Neuronal stem cell (in vitro differentiated cells): ENCODE results near the gene MTG2.

Source experiments
- DNase-seq: peaks from one replicate; pipeline ENCODE4 v3.0.0-alpha.2; 2013; ENCODE audit warnings: low spot score
- H2AFZ ChIP-seq: one replicate; pipeline ENCODE4 v1.6.1; 2013; ENCODE audit warnings: mild to moderate bottlenecking, low read length, inconsistent platforms
- H2AK5ac ChIP-seq: 2 replicates; pipeline ENCODE4 v1.6.1; 2013; ENCODE audit warnings: low read depth, mild to moderate bottlenecking, inconsistent platforms, low read length, moderate library complexity, mixed read lengths
- H2BK120ac ChIP-seq: 2 replicates; pipeline ENCODE4 v1.6.1; 2013; ENCODE audit warnings: low read depth, mild to moderate bottlenecking, inconsistent platforms, low read length, moderate library complexity, mixed read lengths
- H2BK12ac ChIP-seq: one replicate; pipeline ENCODE4 v1.6.1; 2013; ENCODE audit warnings: low read length, inconsistent platforms
- H2BK15ac ChIP-seq: 2 replicates; pipeline ENCODE4 v1.6.1; 2013; ENCODE audit warnings: mild to moderate bottlenecking, low read length, inconsistent platforms, mixed read lengths
- H2BK5ac ChIP-seq: one replicate; pipeline ENCODE4 v1.6.1; 2013; ENCODE audit warnings: inconsistent platforms, mild to moderate bottlenecking, low read length, moderate library complexity
- H3K14ac ChIP-seq: one replicate; pipeline ENCODE4 v1.6.1; 2013; ENCODE audit warnings: low read length, inconsistent platforms
- H3K18ac ChIP-seq: 2 replicates; pipeline ENCODE4 v1.6.1; 2013; ENCODE audit warnings: low read length, inconsistent platforms
- H3K23ac ChIP-seq: 2 replicates; pipeline ENCODE4 v1.6.1; 2013; ENCODE audit warnings: low read depth, mild to moderate bottlenecking, mixed read lengths, low read length, inconsistent platforms; ENCODE audit not compliant: poor library complexity
- H3K27ac ChIP-seq: replicated peaks from 3 replicates; pipeline ENCODE4 v1.5.1; 2013; ENCODE audit warnings: low read length, inconsistent platforms
- H3K27me3 ChIP-seq, 3 experiments: 2 replicates each; pipeline ENCODE4 v1.6.1; 2013; ENCODE audit warnings: low read length in 3 of 3, mild to moderate bottlenecking in 2 of 3, inconsistent platforms in 1 of 3, low read depth in 1 of 3, mixed read lengths in 1 of 3, moderate library complexity in 1 of 3; ENCODE audit not compliant: control insufficient read depth in 3 of 3, insufficient read depth in 3 of 3
- H3K36me3 ChIP-seq, 2 donors: replicated peaks in 1 of 2; 2 replicates each; pipeline ENCODE4 v1.6.1; 2013; ENCODE audit warnings: low read length in 2 of 2; ENCODE audit not compliant: control insufficient read depth in 2 of 2, insufficient read depth in 2 of 2
- H3K4ac ChIP-seq: 2 replicates; pipeline ENCODE4 v1.6.1; 2013; ENCODE audit warnings: inconsistent platforms, mild to moderate bottlenecking, low read length, moderate library complexity
- H3K4me1 ChIP-seq, 2 donors: 1 replicate in 1 of 2; 2 replicates in 1 of 2; pipeline ENCODE4 v1.6.1; 2013; ENCODE audit warnings: low read length in 2 of 2, low read depth in 1 of 2; ENCODE audit not compliant: control insufficient read depth in 2 of 2, insufficient read depth in 1 of 2
- H3K4me2 ChIP-seq: one replicate; pipeline ENCODE4 v1.6.1; 2013; ENCODE audit warnings: mild to moderate bottlenecking, low read length, inconsistent platforms; ENCODE audit not compliant: insufficient read depth, poor library complexity, severe bottlenecking
- H3K4me3 ChIP-seq, 2 donors: 2 replicates each; pipeline ENCODE4 v1.5.1; 2013; ENCODE audit warnings: low read length in 2 of 2, mild to moderate bottlenecking in 2 of 2, inconsistent platforms in 1 of 2, moderate library complexity in 1 of 2
- H3K79me1 ChIP-seq: one replicate; pipeline ENCODE4 v1.6.1; 2013; ENCODE audit warnings: low read depth, mild to moderate bottlenecking, inconsistent platforms, low read length, moderate library complexity
- H3K9ac ChIP-seq: one replicate; pipeline ENCODE4 v1.6.1; 2013; ENCODE audit warnings: mild to moderate bottlenecking, low read depth, low read length, inconsistent platforms; ENCODE audit not compliant: poor library complexity
- H3K9me3 ChIP-seq, 2 donors: replicated peaks in 1 of 2; 2 replicates each; pipeline versions ENCODE3 to v1.6.1; 2013; ENCODE audit warnings: low read length in 2 of 2, mild to moderate bottlenecking in 2 of 2, inconsistent platforms in 1 of 2, low read depth in 1 of 2, mixed read lengths in 1 of 2, moderate library complexity in 1 of 2; ENCODE audit not compliant: control insufficient read depth in 2 of 2, insufficient read depth in 1 of 2
- H4K8ac ChIP-seq: one replicate; pipeline ENCODE4 v1.6.1; 2013; ENCODE audit warnings: low read depth, mild to moderate bottlenecking, inconsistent platforms, low read length, moderate library complexity
- H4K91ac ChIP-seq: one replicate; pipeline ENCODE4 v1.6.1; 2013; ENCODE audit warnings: low read length, low read depth, mild to moderate bottlenecking, inconsistent platforms; ENCODE audit not compliant: poor library complexity
- WGBS, 2 donors: extraction: QIAGEN DNeasy Blood & Tissue Kit; methylation state at CpG; one replicate each; pipeline ENCODE4 v1.1.7; 2013; ENCODE audit warnings: missing lambda C conversion rate in 2 of 2, mixed read lengths in 1 of 2; ENCODE audit not compliant: insufficient read length in 2 of 2, insufficient replicate concordance in 1 of 2; ENCODE audit errors: extremely low coverage in 2 of 2; 5-methylcytosine and 5-hydroxymethylcytosine counted together

Gene MTG2

DNA sequence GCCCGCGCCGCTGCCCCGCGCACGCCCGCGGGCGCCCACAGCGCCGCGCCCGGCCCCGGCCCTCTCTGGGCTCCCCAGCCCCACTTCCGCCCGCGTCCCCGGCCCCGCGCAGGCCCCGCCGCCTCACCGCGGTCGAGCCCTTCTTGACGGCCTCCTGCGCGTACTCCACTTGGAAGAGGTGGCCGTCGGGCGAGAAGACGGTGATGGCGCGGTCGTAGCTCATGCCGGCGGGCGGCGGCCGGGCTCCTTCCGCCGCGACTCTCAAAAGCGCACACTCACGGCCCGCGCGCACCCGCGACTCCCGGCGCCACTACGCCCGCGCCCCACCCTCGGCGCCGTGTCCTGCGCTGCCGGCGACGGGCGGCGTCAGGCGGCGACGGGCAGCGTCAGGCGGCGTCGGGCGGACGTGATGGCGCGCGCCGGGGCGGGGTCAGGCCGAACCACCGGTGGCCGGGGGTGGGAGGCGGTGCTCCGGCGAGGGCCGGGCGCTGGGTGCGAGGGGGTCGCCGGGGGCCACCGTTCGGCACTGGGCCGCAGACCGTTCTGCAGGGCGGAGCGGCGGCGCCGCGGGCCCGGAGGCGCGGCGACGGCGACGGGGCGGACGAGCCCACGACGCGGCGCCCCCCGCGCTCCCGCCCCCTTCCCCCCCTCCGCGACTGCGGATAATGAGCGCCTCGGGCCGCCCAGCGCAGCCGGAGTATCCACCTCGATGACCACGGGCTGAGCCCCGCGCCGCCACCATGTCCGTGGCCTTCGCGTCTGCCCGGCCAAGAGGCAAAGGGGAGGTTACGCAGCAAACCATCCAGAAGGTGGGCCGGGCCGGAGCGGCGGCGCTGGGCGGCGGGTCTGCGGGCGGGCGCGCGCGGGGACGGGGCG is 39.5 kb upstream of the MTG2 start, which contains the start of the genes PSMA7 and SS18L1:
Gene PSMA7, minus strand, starts transcription at position 314 of the 876 bp plus-strand sequence. Its CDS starts 91 bp downstream, at position 223.
Gene SS18L1, plus strand, starts transcription at position 689 of the 876 bp plus-strand sequence. Its CDS starts 52 bp downstream, at position 741.
- peak; percentile 83 for DNase-seq
- peak within 1 kb of the TSS; percentile 11 for H2BK12ac ChIP-seq
- no peaks in the 10 kb centered on the region for H3K27me3 ChIP-seq

DNA sequence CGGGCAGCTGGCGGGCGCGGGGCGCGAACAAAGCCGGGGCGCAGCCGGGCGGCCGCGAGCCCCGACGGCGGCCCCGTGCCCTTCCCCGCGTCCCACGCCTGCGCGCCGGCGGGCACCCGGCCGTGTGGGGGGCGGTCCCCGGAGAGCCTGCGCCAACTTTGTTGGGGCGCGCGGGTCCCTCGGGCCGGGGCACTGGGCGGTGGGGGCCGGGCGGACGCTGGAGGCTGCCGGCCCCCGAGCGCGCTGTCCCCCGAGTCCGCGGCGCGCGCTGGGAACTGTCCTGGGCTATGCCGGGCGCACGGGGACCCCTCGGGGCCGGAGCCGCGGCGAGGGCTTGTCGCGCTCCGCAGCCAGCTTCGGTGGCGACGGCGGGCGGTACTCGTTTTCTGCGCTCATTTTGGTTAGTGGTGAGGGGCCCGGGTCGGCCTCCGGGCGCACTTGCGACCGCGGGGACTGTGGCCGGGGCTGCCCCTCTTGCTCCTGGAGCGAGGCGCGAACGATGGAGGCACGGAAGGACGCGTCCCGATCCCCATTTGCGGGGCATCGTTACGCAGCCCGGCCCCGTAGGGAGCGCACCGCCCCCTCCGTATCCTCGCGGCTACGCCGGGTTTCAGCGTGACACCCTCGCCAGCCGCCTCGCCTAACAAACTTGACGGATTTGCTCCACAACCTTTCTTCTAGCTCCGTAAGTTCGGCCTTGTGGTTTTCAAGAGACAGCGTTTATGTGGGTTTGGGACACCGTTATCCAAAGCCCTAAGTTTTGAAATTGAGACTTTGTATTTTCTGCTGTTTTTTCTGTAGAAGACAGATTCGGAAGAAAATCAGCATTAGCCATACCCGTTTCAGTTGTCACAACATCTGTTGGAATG is 38.6 kb upstream of the MTG2 start:
- DNase-seq = no peak
- no peak overlapping the region for H2BK15ac ChIP-seq
- no peak overlapping the region for H4K91ac ChIP-seq
- H3K27me3 ChIP-seq = no peaks in the 10 kb centered on the region
- no peak overlapping the region for H2BK5ac ChIP-seq
- peak overlapping the region; percentile 84 to 96 for H3K4me3 ChIP-seq
- no peak overlapping the region for H3K4ac ChIP-seq
- H3K4me2 ChIP-seq = peak overlapping the region; percentile 71
- H3K23ac ChIP-seq = no peak overlapping the region
- peaks cover 12 to 14% of the 10 kb centered on the region in 2 donors for H3K4me1 ChIP-seq
- H2BK120ac ChIP-seq = no peak overlapping the region
- H2AK5ac ChIP-seq = peak overlapping the region; percentile 65
- H3K36me3 ChIP-seq = peaks cover 27 to 49% of the 10 kb centered on the region in 2 donors
- peak overlapping the region; percentile 11 for H2BK12ac ChIP-seq
- peak overlapping the region; percentile 81 for H3K27ac ChIP-seq
- WGBS, 2 donors = no CpG with 5 or more reads among the region's 104 CpGs
- H3K9me3 ChIP-seq = peaks cover 3 to 6% of the 10 kb centered on the region in 2 donors
- H2AFZ ChIP-seq = peak overlapping the region; percentile 86
- H3K79me1 ChIP-seq = peaks cover 31% of the 10 kb centered on the region
- H4K8ac ChIP-seq = no peak overlapping the region
- H3K18ac ChIP-seq = peak overlapping the region; percentile 88
- peak overlapping the region; percentile 95 for H3K9ac ChIP-seq
- H3K14ac ChIP-seq = no peak overlapping the region

More for the DNA sequence above, 39.5 kb upstream of the MTG2 start, which contains the start of the genes PSMA7 and SS18L1:
- H3K27ac ChIP-seq = peak within 1 kb of the TSS; percentile 81
- no peak within 1 kb of the TSS for H2BK120ac ChIP-seq
- H3K9ac ChIP-seq = peak within 1 kb of the TSS; percentile 96
- no peak within 1 kb of the TSS for H3K4ac ChIP-seq
- WGBS, 2 donors = no CpG with 5 or more reads among the region's 148 CpGs
- H2BK15ac ChIP-seq = no peak within 1 kb of the TSS
- peak within 1 kb of the TSS; percentile 77 for H3K4me2 ChIP-seq
- peak within 1 kb of the TSS; percentile 84 to 96 for H3K4me3 ChIP-seq
- peak within 1 kb of the TSS; percentile 71 for H2AK5ac ChIP-seq
- peak within 1 kb of the TSS; percentile 99 for H2BK5ac ChIP-seq
- peaks cover 32 to 58% of the 10 kb centered on the region in 2 donors for H3K36me3 ChIP-seq
- peaks cover 10 to 12% of the 10 kb centered on the region in 2 donors for H3K4me1 ChIP-seq
- H3K9me3 ChIP-seq = peaks cover 3 to 6% of the 10 kb centered on the region in 2 donors
- H4K8ac ChIP-seq = no peak within 1 kb of the TSS
- H3K23ac ChIP-seq = peak within 1 kb of the TSS; percentile 82
- H3K18ac ChIP-seq = peak within 1 kb of the TSS; percentile 99
- peaks cover 24% of the 10 kb centered on the region for H3K79me1 ChIP-seq
- peak within 1 kb of the TSS; percentile 85 for H3K14ac ChIP-seq
- no peak within 1 kb of the TSS for H4K91ac ChIP-seq
- H2AFZ ChIP-seq = peak within 1 kb of the TSS; percentile 86

- Histone ChIP-seq H4K8ac (no peak overlapping the region), H3K23ac (no peak overlapping the region), H3K79me1 (peaks cover 28% of the 10 kb centered on the region), H3K4ac (no peak overlapping the region), H3K18ac (no peak overlapping the region), H2BK5ac (no peak overlapping the region), H3K9ac (no peak overlapping the region), H2BK120ac (no peak overlapping the region), H2BK15ac (no peak overlapping the region), H3K27ac (no peak overlapping the region), H3K27me3 (no peaks in the 10 kb centered on the region), H3K4me1 (peaks cover 12 to 15% of the 10 kb centered on the region in 2 donors), H2BK12ac (no peak overlapping the region), H3K36me3 (peaks cover 17 to 44% of the 10 kb centered on the region in 2 donors), H3K14ac (no peak overlapping the region), H4K91ac (no peak overlapping the region), H3K4me3 (peak overlapping the region in 1 of 2 donors; percentile 84), H3K4me2 (no peak overlapping the region), H2AFZ (no peak overlapping the region), H3K9me3 (peaks cover 3 to 6% of the 10 kb centered on the region in 2 donors), H2AK5ac (no peak overlapping the region)
- DNase-seq = no peak
- WGBS, 2 donors = no CpG with 5 or more reads among the region's 7 CpGs
Measured at GRCh38 chr20:62145688-62146018, 37.2 kb upstream of the MTG2 start.
